ENCODE data around the gene ARL6IP1. TPM values are rescaled to one million over a fixed set of nuclear protein-coding genes. Genes with fewer than 3 reads are reported as not detected.

The ARL6IP1 gene
- total RNA-seq (2022; extraction: Qiagen RNA extraction): 253 to 441 TPM (median 289 TPM) in 5 replicates

DNA sequence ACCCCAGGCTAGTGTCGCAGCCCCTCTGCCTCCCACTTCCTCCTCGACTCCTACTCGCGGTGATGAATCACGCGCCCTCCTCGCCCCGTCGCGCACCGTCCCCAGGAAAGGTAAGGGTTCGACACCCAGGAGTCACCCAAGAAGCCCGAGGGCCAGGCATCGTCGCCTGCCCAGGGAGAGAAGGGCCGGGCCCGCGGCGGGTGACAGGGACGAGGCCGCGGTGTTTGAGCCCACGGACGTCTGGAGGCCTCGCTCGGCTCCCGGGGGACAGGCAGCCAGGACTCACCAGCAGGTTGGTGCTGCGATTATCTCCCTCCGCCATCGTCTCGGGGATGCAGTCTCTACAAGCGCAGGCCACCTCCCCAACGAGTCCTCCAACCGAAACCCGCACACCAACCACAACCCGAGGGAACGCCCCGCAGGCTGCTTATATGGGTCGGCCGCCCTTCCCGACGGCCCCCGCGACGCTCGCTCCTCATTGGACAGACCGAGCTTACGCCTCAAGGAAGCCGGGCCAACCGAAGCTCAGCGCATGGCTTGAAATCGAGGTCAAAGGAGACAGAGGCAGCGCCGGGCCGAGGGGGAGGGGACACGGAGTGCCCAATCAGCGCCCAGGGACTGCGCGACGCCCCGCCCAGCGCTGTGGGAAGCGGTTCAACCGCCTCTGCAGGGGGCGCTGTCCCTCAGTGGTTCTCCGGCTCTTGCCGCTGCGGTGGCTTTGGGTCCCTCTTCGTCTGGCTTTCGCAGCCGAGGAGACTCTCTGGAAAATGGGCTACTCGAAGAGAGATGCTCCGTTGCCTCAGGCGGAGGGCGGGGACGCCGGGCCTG, at the start of gene ARL6IP1:
ARL6IP1 (minus strand) TSS at position 405 of the 828 bp plus-strand sequence; CDS start at position 322, 83 bp downstream.

DNA sequence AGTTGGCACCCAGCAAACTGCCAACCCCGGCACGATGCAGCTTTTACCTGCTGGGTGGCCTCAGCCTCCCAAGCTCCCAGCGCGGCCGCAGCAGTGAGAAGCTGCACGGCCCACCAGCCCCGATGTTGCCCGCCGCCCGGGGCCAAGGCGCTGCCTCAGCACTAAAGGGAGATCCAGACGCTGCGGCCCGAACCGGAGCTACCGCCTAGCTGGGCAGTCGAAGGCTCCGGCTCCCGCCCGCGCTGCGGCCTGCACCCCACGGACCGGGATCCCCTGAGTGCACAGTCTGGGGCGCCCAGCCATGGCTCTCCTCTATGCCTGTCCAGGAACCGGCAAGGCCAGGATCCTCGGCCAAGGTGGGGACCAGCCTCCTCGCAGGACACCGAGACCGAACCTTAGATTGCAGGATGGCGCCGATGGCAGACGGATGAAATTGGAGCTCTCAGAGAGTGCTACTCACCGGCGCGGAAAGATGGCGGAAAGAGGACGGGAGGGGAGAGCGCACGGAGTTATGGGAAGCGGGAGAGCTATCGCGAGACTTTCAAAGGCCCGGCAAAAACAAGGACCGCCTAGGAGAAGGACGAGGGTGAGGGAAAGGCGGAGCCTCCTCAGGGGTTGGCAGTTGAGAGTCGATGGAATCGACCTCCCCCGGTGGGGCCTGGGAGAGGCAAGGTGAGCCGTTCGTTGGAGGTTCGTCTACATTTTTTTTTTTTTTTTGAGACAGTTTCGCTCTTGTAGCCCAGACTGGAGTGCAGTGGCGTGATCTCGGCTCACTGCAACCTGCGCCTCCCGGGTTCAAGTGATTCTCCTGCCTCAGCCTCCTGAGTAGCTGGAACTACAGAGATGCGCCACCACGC, 11.3 kb downstream of the ARL6IP1 start, which contains the start of gene RPS15A:
RPS15A (minus strand) TSS at position 485 of the 857 bp plus-strand sequence. CDS start 1,221 bp downstream, outside the sequence.

Other genes with a start within 250 kb of the ARL6IP1 start
- 100.0 to 106 TPM (median 103 TPM) in 5 replicates for gene NOMO2, start 239.5 kb downstream of the ARL6IP1 start, total RNA-seq (2022; extraction: Qiagen RNA extraction)
- gene RPS15A, start 11.2 kb downstream of the ARL6IP1 start, total RNA-seq (2022; extraction: Qiagen RNA extraction): 2,215 to 2,434 TPM (median 2,300 TPM) in 5 replicates
- gene SMG1, start 124.9 kb upstream of the ARL6IP1 start, total RNA-seq (2022; extraction: Qiagen RNA extraction): 12.8 to 23.8 TPM (median 19.3 TPM) in 5 replicates
- 5.2 to 7.6 TPM (median 6.9 TPM) in 5 replicates for gene TMC7, start 182.4 kb upstream of the ARL6IP1 start, total RNA-seq (2022; extraction: Qiagen RNA extraction)

All from A549 treated with Hydrocortisone at 1 μM for 4 hours (cell line).